ENCODE measurements around the gene CSKMT. TPM values are rescaled to one million over a fixed set of nuclear protein-coding genes. Genes with fewer than 3 reads are reported as not detected.
A peak's percentile ranks its signal among the peaks of the same experiment; 100 is the strongest.
"Not testable (repeated sequence)": the region's sequence is repeated elsewhere in the genome, so short reads cannot be mapped to it uniquely, and the experiment has no call there.

The CSKMT gene
- total RNA-seq, 1 donor from 2014 or later, result 28.7 TPM

DNA sequence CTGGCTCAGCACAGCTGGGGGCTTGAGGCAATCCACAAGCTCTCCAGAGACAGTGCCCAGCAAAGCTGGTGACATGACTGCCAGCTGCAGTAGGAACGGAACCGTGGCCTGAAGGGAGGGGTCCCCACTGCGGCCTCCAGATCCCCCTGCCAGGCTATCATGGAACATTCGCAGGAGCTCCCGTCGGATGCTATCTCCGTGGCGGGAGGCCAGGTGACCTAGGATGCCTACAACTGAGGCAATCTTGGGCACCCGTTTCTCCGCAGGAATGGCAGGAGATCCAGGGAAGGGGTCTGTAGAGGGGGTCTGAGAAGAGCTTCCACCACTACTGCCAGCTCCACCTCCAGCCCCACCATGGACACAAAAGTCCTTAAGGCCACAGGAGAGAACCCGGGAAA, 16.1 kb upstream of the CSKMT start:
- no peak for DNase-seq (ENCODE audit: extremely low spot score in 2 of 2)
- H3K27ac ChIP-seq, result no peak overlapping the region
- no peak overlapping the region for H3K4me3 ChIP-seq
- H3K27me3 ChIP-seq, result no peaks in the 10 kb centered on the region
- H3K4me1 ChIP-seq, result peaks cover 43% of the 10 kb centered on the region
- no peaks in the 10 kb centered on the region for H3K9me3 ChIP-seq
- intact Hi-C loops (cut with DNase I), result no loop called here
- H3K36me3 ChIP-seq, result peaks cover 0 to 22% of the 10 kb centered on the region in 2 donors
- TF ChIP-seq CTCF (IDR thresholded peaks at IDR 0.05) (no peak), POLR2AphosphoS5 (IDR thresholded peaks at IDR 0.05; ENCODE audit: insufficient read depth in 1 of 2, low read depth in 1 of 2) (no peak), POLR2A (IDR thresholded peaks at IDR 0.05) (no peak)

DNA sequence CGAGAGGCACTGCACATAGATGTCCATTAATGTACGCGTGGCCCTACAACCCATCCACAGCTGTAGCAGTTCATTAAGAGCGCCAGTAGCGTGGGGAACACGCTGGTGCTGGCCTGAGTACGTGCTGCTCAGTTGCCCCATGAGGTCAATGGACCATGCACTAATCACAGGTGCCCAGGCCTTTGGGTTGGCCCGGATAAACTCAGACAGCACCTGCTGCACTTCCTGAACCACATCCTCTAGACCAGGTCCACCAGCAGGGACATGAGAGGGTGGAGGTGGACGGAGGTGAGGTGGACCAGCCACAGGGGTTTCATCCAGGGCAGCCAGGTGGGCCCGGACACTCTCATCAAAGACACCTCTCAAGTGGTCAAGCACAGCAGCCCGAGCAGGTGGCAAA, 15.6 kb upstream of the CSKMT start:
- intact Hi-C loops (cut with DNase I), result no loop called here
- no peak for DNase-seq (ENCODE audit: extremely low spot score in 2 of 2)
- no peaks in the 10 kb centered on the region for H3K27me3 ChIP-seq
- H3K27ac ChIP-seq, result no peak overlapping the region
- no peak overlapping the region for H3K4me3 ChIP-seq
- H3K36me3 ChIP-seq, result peaks cover 0 to 17% of the 10 kb centered on the region in 2 donors
- H3K9me3 ChIP-seq, result no peaks in the 10 kb centered on the region
- TF ChIP-seq POLR2A (IDR thresholded peaks at IDR 0.05) (no peak), CTCF (IDR thresholded peaks at IDR 0.05) (no peak), POLR2AphosphoS5 (IDR thresholded peaks at IDR 0.05; ENCODE audit: insufficient read depth in 1 of 2, low read depth in 1 of 2) (no peak)
- peaks cover 40% of the 10 kb centered on the region for H3K4me1 ChIP-seq

DNA sequence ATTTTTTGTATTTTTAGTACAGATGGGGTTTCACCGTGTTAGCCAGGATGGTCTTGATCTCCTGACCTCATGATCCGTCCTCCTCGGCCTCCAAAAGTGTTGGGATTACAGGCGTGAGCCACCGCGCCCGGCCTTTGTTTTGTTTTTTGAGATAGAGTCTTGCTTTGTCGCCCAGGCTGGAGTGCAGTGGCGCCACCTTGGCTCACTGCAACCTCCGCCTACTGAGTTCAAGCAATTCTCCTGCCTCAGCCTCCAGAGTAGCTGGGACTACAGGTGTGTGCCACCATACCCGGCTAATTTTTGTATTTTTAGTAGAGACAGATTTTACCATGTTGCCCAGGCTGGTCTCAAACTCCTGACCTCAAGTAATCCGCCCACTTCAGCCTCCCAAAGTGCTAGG, 14.8 kb upstream of the CSKMT start:
- intact Hi-C loops (cut with DNase I), result not testable (repeated sequence)
- H3K4me1 ChIP-seq, result peaks cover 32% of the 10 kb centered on the region

DNA sequence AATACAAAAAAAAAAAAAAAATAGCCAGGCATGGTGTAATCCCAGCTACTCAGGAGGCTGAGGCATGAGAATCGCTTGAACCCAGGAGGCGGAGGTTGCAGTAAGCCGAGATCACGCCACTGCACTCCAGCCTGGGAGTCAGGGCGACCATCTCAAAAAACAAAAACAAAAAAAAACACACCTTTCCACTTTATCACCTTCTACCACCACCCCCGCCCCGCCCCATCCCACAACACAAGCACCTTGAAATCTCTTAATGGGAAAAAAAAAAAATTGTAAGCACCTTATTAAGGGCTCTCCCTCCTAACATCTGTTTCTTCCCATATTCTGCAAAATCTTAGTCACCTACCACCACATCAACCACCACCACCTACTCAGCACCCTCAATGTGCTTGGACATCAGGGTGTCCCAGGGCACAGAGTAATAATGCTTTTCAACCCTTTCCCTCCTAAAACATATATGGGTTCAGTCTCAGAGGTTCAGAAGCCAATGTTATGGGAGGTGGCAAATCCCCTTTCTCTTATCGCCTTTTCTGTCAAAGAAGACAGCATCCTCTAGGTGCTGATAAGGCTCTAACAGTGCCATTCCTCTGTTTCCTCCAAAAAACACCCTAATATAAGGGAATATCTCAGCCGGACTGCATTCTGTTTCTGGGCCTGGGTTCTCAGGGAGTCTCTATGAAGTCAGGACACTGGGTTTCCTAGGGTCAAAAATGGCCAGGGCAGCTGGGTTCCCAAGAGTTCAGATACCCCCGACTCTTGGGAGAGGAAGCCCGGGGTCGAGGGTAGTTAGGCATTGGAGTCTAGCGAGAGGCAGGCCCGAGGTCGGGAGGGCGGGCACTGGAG, 12.7 kb upstream of the CSKMT start:
- DNase-seq (ENCODE audit: extremely low spot score in 2 of 2), result no peak
- Histone ChIP-seq H3K27me3 (no peaks in the 10 kb centered on the region), H3K4me1 (peaks cover 20% of the 10 kb centered on the region), H3K4me3 (peak overlapping the region; percentile 86 to 94), H3K9me3 (no peaks in the 10 kb centered on the region), H3K27ac (peak overlapping the region; percentile 93), H3K36me3 (peaks cover 0 to 16% of the 10 kb centered on the region in 2 donors)
- TF ChIP-seq CTCF (IDR thresholded peaks at IDR 0.05) (no peak), POLR2A (IDR thresholded peaks at IDR 0.05) (no peak), POLR2AphosphoS5 (IDR thresholded peaks at IDR 0.05; ENCODE audit: insufficient read depth in 1 of 2, low read depth in 1 of 2) (no peak)
- intact Hi-C loops (cut with DNase I), result no loop called here

More for the DNA sequence above, 14.8 kb upstream of the CSKMT start:
- peaks cover 0 to 16% of the 10 kb centered on the region in 2 donors for H3K36me3 ChIP-seq
- not testable (repeated sequence) for H3K27me3 ChIP-seq; H3K9me3 ChIP-seq; H3K27ac ChIP-seq; DNase-seq (ENCODE audit: extremely low spot score in 2 of 2); H3K4me3 ChIP-seq

GRCh38 chr11:62654297-62654696, 10.8 kb upstream of the CSKMT start:
- Histone ChIP-seq H3K27me3 (no peaks in the 10 kb centered on the region), H3K9me3 (no peaks in the 10 kb centered on the region), H3K36me3 (peaks cover 0 to 3% of the 10 kb centered on the region in 2 donors), H3K27ac (no peak overlapping the region), H3K4me3 (no peak overlapping the region), H3K4me1 (peaks cover 20% of the 10 kb centered on the region)
- intact Hi-C loops (cut with DNase I), result no loop called here
- TF ChIP-seq POLR2AphosphoS5 (IDR thresholded peaks at IDR 0.05; ENCODE audit: insufficient read depth in 1 of 2, low read depth in 1 of 2) (no peak), CTCF (IDR thresholded peaks at IDR 0.05) (no peak), POLR2A (IDR thresholded peaks at IDR 0.05) (no peak)
- no peak for DNase-seq (ENCODE audit: extremely low spot score in 2 of 2)
